Neural crest cell (in vitro differentiated cells): ENCODE data around the gene ANKLE2. TPM values are rescaled to one million over a fixed set of nuclear protein-coding genes. Genes with fewer than 3 reads are reported as not detected.

Experiments used
- DNase-seq: peaks from one replicate; pipeline ENCODE4 v3.0.0; 2021; ENCODE audit warnings: low read depth, mixed read lengths, low spot score
- H3K27ac Mint-ChIP-seq: one replicate; pipeline ENCODE4 v1.8.0; 2021; ENCODE audit warnings: mild to moderate bottlenecking, mixed read lengths; ENCODE audit not compliant: unreplicated experiment
- H3K27me3 Mint-ChIP-seq: 2 replicates; pipeline ENCODE4 v1.8.0; 2021; ENCODE audit warnings: low read depth, mild to moderate bottlenecking, mixed read lengths
- H3K36me3 Mint-ChIP-seq: 2 replicates; pipeline ENCODE4 v1.8.0; 2021; ENCODE audit warnings: low read depth, mild to moderate bottlenecking, mixed read lengths
- H3K4me1 Mint-ChIP-seq: 2 replicates; pipeline ENCODE4 v1.8.0; 2021; ENCODE audit warnings: mixed read lengths
- H3K4me3 Mint-ChIP-seq: one replicate; pipeline ENCODE4 v1.8.0; 2021; ENCODE audit warnings: mild to moderate bottlenecking, mixed read lengths
- H3K9me3 Mint-ChIP-seq: 2 replicates; pipeline ENCODE4 v1.8.0; 2021; ENCODE audit warnings: mixed read lengths
- CTCF ChIP-seq: fragments of 200-600 bp; sonication (generic); conservative IDR thresholded peaks from 2 replicates; pipeline ENCODE4 v1.5.0; 2021; ENCODE audit warnings: antibody characterized with exemption, mild to moderate bottlenecking
- total RNA-seq: library from RNA; stranded (reverse); gene quantifications from 2 replicates; pipeline ENCODE4 v1.2.1, GENCODE V29; 2021

Gene ANKLE2
- total RNA-seq, 1 donor from 2014 or later, result 100 TPM

- no peak for TF ChIP-seq CTCF
- Mint-ChIP-seq H3K9me3 (no peaks in the 10 kb centered on the region), H3K36me3 (peaks cover 20% of the 10 kb centered on the region), H3K27ac (peak overlapping the region; percentile 8), H3K4me1 (peaks cover 22% of the 10 kb centered on the region), H3K27me3 (peaks cover 6% of the 10 kb centered on the region), H3K4me3 (peak overlapping the region; percentile 75)
- DNase-seq, result no peak
These were observed 71.5 kb downstream of the ANKLE2 start for GRCh38 chr12:132690112-132690511.

GRCh38 chr12:132689227-132689626 lies 72.4 kb downstream of the ANKLE2 start:
- Mint-ChIP-seq H3K27ac (no peak overlapping the region), H3K4me1 (peaks cover 24% of the 10 kb centered on the region), H3K4me3 (peak overlapping the region; percentile 75), H3K36me3 (peaks cover 20% of the 10 kb centered on the region), H3K9me3 (no peaks in the 10 kb centered on the region), H3K27me3 (peaks cover 6% of the 10 kb centered on the region)
- DNase-seq, result no peak
- TF ChIP-seq CTCF, result no peak

- Mint-ChIP-seq H3K36me3 (peaks cover 28% of the 10 kb centered on the region), H3K4me3 (peak within 1 kb of the TSS; percentile 90), H3K9me3 (peaks cover 6% of the 10 kb centered on the region), H3K27ac (no peak within 1 kb of the TSS), H3K4me1 (peaks cover 24% of the 10 kb centered on the region), H3K27me3 (peaks cover 6% of the 10 kb centered on the region)
- no peak for TF ChIP-seq CTCF
- peak; percentile 93 for DNase-seq
These were observed 74.1 kb downstream of the ANKLE2 start, which contains the start of the genes POLE and PXMP2 for GRCh38 chr12:132687211-132688164. TSS of gene POLE (minus strand) at chr12:132687342. CDS start at chr12:132687315, 27 bp downstream. TSS of gene PXMP2 (plus strand) at chr12:132687587. CDS start at chr12:132687671, 84 bp downstream.

- peaks cover 27% of the 10 kb centered on the region for H3K36me3 Mint-ChIP-seq
- no peak for TF ChIP-seq CTCF
- peaks cover 6% of the 10 kb centered on the region for H3K27me3 Mint-ChIP-seq
- H3K27ac Mint-ChIP-seq, result no peak overlapping the region
- peaks cover 24% of the 10 kb centered on the region for H3K4me1 Mint-ChIP-seq
- H3K4me3 Mint-ChIP-seq, result peak overlapping the region; percentile 90
- no peak for DNase-seq
- peaks cover 6% of the 10 kb centered on the region for H3K9me3 Mint-ChIP-seq
These were observed 74.8 kb downstream of the ANKLE2 start for GRCh38 chr12:132686825-132687210.

GRCh38 chr12:132685400-132685799 lies 76.2 kb downstream of the ANKLE2 start:
- Mint-ChIP-seq H3K27ac (peak overlapping the region; percentile 86), H3K36me3 (peaks cover 24% of the 10 kb centered on the region), H3K4me1 (peaks cover 24% of the 10 kb centered on the region), H3K27me3 (peaks cover 6% of the 10 kb centered on the region), H3K4me3 (peak overlapping the region; percentile 90), H3K9me3 (peaks cover 6% of the 10 kb centered on the region)
- TF ChIP-seq CTCF, result no peak
- DNase-seq, result no peak
